SJSA1 (cell line): ENCODE measurements around the gene TEAD1. TPM values are rescaled to one million over a fixed set of nuclear protein-coding genes. Genes with fewer than 3 reads are reported as not detected.
"Not testable (repeated sequence)": the region's sequence is repeated elsewhere in the genome, so short reads cannot be mapped to it uniquely, and the experiment has no call there.

Experiments used
- DNase-seq, 2 experiments: peaks; one replicate each; pipeline ENCODE4 v3.0.0-alpha.2; 2015 to 2020; ENCODE audit warnings: low spot score in 2 of 2, low read depth in 1 of 2
- H3K27ac ChIP-seq: fragments of 250-450 bp; sonication (Bioruptor Pico); 2 replicates; pipeline ENCODE4 v1.5.1; 2020; ENCODE audit warnings: mild to moderate bottlenecking, moderate library complexity
- H3K27me3 ChIP-seq: fragments of 250-450 bp; sonication (Bioruptor Pico); replicated peaks from 2 replicates; pipeline ENCODE4 v1.5.1; 2020; ENCODE audit warnings: mild to moderate bottlenecking, moderate library complexity
- H3K36me3 ChIP-seq: fragments of 250-450 bp; sonication (Bioruptor Pico); 2 replicates; pipeline ENCODE4 v1.5.1; 2020; ENCODE audit warnings: mild to moderate bottlenecking
- H3K4me1 ChIP-seq: fragments of 250-450 bp; sonication (Bioruptor Pico); replicated peaks from 2 replicates; pipeline ENCODE4 v1.6.1; 2021; ENCODE audit warnings: mild to moderate bottlenecking
- H3K4me3 ChIP-seq: fragments of 250-450 bp; sonication (Bioruptor Pico); 2 replicates; pipeline ENCODE4 v1.5.1; 2020; ENCODE audit warnings: mild to moderate bottlenecking
- H3K9me3 ChIP-seq: fragments of 250-450 bp; sonication (Bioruptor Pico); replicated peaks from 2 replicates; pipeline ENCODE4 v1.5.1; 2020; ENCODE audit warnings: mild to moderate bottlenecking
- total RNA-seq: library from RNA; depleted of rRNA; stranded (reverse); fragments of >200 nt; shearing (Covaris generic); gene quantifications from 2 replicates; pipeline ENCODE4 v1.2.3, GENCODE V29; 2014

The TEAD1 gene
- total RNA-seq, 1 experiment from 2014 or later: 123 TPM

- Histone ChIP-seq H3K27me3 (no peaks in the 10 kb centered on the region), H3K36me3 (no peaks in the 10 kb centered on the region), H3K4me1 (peaks cover 31% of the 10 kb centered on the region), H3K27ac (no peak overlapping the region), H3K4me3 (no peak overlapping the region), H3K9me3 (no peaks in the 10 kb centered on the region)
- no peak for DNase-seq
These were observed 78.8 kb downstream of the TEAD1 start for GRCh38 chr11:12752868-12753524.

DNA sequence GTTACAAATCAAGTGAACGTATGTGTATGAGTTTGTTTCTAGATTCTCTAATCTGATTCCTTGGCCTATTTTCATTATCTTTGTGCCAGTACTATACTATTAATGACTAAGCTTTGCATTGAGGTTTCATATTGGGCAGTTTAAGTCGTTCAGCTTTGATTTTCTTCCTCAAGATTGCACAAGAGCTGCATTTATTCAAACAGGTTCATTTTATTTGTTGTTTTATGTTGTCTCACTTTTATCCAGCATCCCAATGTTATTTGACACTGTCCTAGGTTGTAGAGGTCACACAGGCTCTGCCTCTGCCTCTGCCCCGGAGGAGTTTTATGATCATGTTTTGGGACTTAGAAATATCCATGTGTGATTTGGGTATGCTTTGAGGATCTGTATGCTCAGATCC is 79.8 kb downstream of the TEAD1 start:
- Histone ChIP-seq H3K36me3 (no peaks in the 10 kb centered on the region), H3K27me3 (no peaks in the 10 kb centered on the region), H3K4me1 (peaks cover 31% of the 10 kb centered on the region), H3K4me3 (no peak overlapping the region), H3K27ac (no peak overlapping the region), H3K9me3 (no peaks in the 10 kb centered on the region)
- no peak for DNase-seq

DNA sequence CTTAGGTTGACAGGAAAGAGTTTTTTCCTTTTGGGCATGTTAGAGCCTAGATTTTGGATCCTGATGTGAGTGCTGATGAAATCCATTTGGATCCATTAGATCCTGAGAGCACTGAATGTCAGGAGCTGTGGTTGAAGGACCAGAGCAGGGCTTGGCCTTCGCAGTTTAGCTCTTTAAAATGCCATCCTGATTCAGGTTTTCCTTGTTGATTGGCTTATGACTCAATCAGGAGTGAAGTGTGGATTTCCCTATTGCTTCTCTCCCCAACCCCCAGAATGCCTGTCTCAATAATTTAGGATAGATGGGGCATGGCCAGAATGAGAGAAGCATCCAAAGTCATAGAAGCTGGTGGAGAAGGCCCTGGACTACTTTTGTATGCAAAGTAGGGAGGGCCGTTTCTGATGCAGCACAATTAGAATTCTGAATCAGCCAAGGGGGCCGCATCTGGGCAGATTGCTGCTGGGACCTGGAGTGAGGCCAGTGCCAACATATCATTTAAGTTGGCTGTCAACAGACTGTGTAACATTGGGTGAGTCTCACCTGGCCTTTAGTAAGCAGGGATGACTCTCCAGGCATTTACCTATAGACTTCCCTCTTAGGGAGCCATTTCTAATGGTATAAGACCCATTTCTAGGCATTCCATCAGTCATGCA is 80.5 kb downstream of the TEAD1 start:
- H3K27me3 ChIP-seq: no peaks in the 10 kb centered on the region
- no peaks in the 10 kb centered on the region for H3K9me3 ChIP-seq
- no peaks in the 10 kb centered on the region for H3K36me3 ChIP-seq
- no peak overlapping the region for H3K27ac ChIP-seq
- no peak for DNase-seq
- H3K4me1 ChIP-seq: peaks cover 31% of the 10 kb centered on the region
- H3K4me3 ChIP-seq: no peak overlapping the region

GRCh38 chr11:12755510-12756453 is 81.6 kb downstream of the TEAD1 start:
- Histone ChIP-seq H3K9me3 (no peaks in the 10 kb centered on the region), H3K4me3 (no peak overlapping the region), H3K27me3 (no peaks in the 10 kb centered on the region), H3K4me1 (peaks cover 32% of the 10 kb centered on the region), H3K36me3 (no peaks in the 10 kb centered on the region), H3K27ac (no peak overlapping the region)
- DNase-seq: no peak

DNA sequence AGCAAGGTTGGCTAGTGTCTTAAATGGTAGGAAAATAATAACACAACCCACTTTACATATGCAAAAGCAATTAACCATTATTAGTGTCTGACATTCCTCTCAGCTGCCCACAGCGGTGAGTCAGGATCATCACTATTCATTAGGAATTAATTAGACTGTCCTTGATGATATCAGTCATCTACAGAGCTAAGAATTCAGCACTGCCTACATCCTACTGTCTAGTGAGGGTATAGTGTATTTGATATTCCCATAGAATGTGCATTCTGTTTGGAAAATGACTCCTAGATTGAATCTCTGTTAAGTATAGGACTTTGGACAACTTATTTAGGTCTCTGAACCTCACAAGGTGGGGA is 82.2 kb downstream of the TEAD1 start:
- no peak overlapping the region for H3K27ac ChIP-seq
- H3K36me3 ChIP-seq: peaks cover under 1% of the 10 kb centered on the region; the same call in 1 of the 2 replicates
- DNase-seq: no peak
- no peaks in the 10 kb centered on the region for H3K27me3 ChIP-seq
- no peak overlapping the region for H3K4me3 ChIP-seq
- H3K4me1 ChIP-seq: peaks cover 37% of the 10 kb centered on the region
- no peaks in the 10 kb centered on the region for H3K9me3 ChIP-seq

GRCh38 chr11:12756867-12757266 is 82.6 kb downstream of the TEAD1 start:
- no peaks in the 10 kb centered on the region for H3K27me3 ChIP-seq
- H3K4me1 ChIP-seq: peaks cover 41% of the 10 kb centered on the region
- no peak for DNase-seq
- H3K27ac ChIP-seq: no peak overlapping the region
- no peak overlapping the region for H3K4me3 ChIP-seq
- H3K9me3 ChIP-seq: no peaks in the 10 kb centered on the region
- peaks cover 5% of the 10 kb centered on the region; the same call in 1 of the 2 replicates for H3K36me3 ChIP-seq

GRCh38 chr11:12757416-12757815 is 83.2 kb downstream of the TEAD1 start:
- Histone ChIP-seq H3K36me3 (peaks cover 7% of the 10 kb centered on the region; the same call in 1 of the 2 replicates), H3K27me3 (no peaks in the 10 kb centered on the region), H3K9me3 (no peaks in the 10 kb centered on the region), H3K4me1 (peaks cover 46% of the 10 kb centered on the region), H3K27ac (no peak overlapping the region), H3K4me3 (no peak overlapping the region)
- no peak for DNase-seq

DNA sequence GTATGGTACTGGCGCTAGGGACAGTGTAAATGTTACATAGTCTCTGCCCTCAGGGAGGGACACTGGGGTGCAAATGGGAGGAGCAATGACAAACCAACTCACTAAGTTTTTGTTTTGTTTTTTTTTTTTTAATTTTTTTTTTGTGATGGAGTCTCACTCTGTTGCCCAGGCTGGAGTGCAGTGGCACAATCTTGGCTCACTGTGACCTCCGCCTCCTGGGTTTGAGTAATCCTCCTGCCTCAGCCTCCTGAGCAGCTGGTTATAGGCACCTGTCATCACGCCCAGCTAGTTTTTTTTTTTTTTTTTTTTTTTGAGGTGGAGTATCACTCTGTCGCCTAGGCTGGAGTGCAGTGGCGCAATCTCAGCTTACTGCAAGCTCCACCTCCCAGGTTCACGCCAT is 83.9 kb downstream of the TEAD1 start:
- not testable (repeated sequence) for H3K27me3 ChIP-seq, H3K9me3 ChIP-seq, H3K36me3 ChIP-seq, H3K27ac ChIP-seq, H3K4me3 ChIP-seq, DNase-seq
- H3K4me1 ChIP-seq: peaks cover 46% of the 10 kb centered on the region

DNA sequence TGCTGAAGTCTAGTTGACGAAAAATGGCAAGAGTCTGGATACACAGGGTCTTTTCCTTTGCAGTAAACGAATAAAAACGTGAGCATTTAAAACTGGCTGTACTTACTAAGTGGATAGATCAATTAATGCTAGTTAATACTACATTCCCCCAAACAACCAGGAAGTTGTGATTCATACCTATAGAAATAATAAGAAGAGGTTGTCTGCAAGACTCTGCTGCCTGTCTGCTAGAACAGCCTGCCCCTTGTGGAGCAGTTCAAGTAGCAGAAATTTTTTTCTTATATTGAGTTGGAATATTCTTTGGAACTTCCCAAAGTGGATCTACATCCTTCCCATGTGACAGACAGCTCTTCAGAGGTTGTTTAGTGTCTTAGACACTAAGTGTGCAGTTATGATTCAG is 86.8 kb downstream of the TEAD1 start:
- no peak overlapping the region for H3K4me3 ChIP-seq
- peaks cover 24% of the 10 kb centered on the region for H3K4me1 ChIP-seq
- peaks cover 34% of the 10 kb centered on the region for H3K36me3 ChIP-seq
- no peaks in the 10 kb centered on the region for H3K27me3 ChIP-seq
- H3K27ac ChIP-seq: no peak overlapping the region
- H3K9me3 ChIP-seq: no peaks in the 10 kb centered on the region
- no peak for DNase-seq

DNA sequence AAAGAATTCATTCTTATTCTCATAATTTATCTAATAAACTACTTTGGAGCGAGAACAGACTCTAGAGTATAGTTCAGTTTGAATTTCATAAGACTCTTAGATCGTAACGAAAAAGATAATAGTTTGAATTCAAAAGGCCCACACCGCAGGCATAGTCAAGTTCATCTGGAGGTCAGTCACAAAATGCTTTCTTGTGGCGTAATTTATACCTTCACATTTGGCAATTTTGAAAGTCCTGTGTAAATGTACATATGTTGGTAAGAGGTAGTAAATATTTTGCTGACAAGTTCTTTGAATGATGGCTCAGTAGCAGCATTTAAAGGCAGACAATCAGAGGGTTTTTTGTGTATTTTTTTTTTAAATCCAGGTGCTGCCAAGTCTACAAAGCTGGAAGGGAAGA is 88.1 kb downstream of the TEAD1 start:
- DNase-seq: no peak
- no peaks in the 10 kb centered on the region for H3K27me3 ChIP-seq
- no peak overlapping the region for H3K27ac ChIP-seq

DNA sequence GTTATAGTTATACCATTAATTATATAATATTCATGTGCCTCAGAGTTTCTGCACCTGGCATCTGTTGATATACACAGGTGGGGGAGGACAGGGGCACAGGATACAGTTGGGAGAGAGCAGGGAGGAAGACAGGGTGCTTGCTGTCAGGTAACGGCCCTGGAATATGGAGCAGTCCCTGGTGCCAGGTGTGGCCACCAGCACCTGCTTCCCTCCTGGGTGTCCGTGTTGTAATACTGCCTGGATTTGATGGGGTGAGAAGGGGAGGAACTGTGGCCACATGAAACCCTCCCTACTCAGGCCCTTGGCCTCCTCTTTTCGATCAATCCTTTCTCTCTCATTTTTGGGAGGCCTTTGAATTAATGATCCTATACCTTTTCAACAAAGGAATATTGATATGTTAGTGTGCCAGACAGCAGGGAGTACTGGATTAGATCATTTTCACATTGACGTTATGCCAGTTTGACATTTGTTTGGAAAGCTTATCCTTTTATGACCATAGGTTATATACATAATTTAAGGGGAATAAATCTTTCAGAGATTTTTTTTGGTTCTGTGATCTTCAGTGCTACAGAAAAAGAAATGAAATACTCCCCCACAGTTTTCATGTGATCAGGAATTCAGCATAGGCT is 88.6 kb downstream of the TEAD1 start:
- DNase-seq: no peak
- no peaks in the 10 kb centered on the region for H3K9me3 ChIP-seq
- no peak overlapping the region for H3K4me3 ChIP-seq
- no peaks in the 10 kb centered on the region for H3K27me3 ChIP-seq
- peaks cover 32% of the 10 kb centered on the region for H3K4me1 ChIP-seq
- no peak overlapping the region for H3K27ac ChIP-seq
- peaks cover 50% of the 10 kb centered on the region for H3K36me3 ChIP-seq

More for the DNA sequence above, 88.1 kb downstream of the TEAD1 start:
- Histone ChIP-seq H3K36me3 (peaks cover 47% of the 10 kb centered on the region), H3K9me3 (no peaks in the 10 kb centered on the region), H3K4me3 (no peak overlapping the region), H3K4me1 (peaks cover 27% of the 10 kb centered on the region)

DNA sequence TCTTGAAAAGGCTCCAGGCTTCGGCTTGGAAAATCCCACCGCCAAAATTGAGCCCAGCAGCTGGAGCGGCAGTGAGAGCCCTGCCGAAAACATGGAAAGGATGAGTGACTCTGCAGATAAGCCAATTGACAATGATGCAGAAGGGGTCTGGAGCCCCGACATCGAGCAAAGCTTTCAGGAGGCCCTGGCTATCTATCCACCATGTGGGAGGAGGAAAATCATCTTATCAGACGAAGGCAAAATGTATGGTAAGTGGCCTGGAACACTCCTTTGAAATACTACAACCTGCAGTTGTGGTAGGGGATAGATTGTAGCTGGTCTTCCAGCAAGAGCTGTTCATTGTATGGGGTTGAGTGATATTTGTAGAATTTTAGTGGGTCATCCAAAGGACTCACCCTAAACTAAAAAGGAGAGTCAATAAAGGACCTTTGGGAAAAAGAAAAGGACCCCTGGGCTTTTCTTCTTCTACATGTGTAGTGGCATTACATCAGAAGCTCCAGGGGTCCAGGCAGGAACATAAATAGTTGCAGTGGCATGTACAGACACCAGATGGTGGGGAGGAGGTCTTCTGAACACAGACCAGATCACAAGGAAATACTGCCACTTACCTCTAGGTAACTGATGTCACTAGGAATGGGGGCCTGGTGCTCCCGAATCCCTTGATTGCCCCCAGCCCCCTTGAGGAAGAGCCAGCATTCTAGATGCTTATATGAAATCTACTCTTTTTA is 90.1 kb downstream of the TEAD1 start:
- Histone ChIP-seq H3K4me3 (no peak overlapping the region), H3K27ac (no peak overlapping the region)

DNA sequence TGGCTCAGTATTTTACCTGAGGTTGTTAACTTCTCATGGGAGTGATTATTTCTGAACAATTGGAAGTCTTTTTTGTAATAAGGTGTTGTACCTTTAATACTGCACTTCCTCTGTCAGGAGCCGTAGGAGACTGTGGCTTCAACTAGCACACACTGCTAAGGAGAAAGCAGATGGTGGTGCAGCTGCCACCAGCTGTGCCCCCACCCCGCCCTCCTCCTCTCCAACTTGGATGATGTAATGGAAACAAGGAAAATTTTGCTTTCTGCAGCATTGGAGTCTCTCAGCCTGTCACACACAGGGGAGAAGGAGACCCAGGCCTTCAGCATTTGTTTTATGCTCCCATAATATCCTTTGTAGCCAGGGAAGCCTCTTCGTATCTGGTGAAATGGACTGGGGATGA is 91.2 kb downstream of the TEAD1 start:
- no peak for DNase-seq
- Histone ChIP-seq H3K4me3 (no peak overlapping the region), H3K36me3 (peaks cover 66% of the 10 kb centered on the region), H3K27me3 (no peaks in the 10 kb centered on the region), H3K4me1 (peaks cover 58% of the 10 kb centered on the region), H3K27ac (no peak overlapping the region), H3K9me3 (no peaks in the 10 kb centered on the region)

More for the DNA sequence above, 90.1 kb downstream of the TEAD1 start:
- Histone ChIP-seq H3K4me1 (peaks cover 48% of the 10 kb centered on the region), H3K27me3 (no peaks in the 10 kb centered on the region), H3K36me3 (peaks cover 64% of the 10 kb centered on the region), H3K9me3 (no peaks in the 10 kb centered on the region)
- DNase-seq: no peak
